ENCODE measurements around the gene PNPLA5.

The PNPLA5 gene

GRCh38 chr22:43854786-43855271, 37.0 kb downstream of the PNPLA5 start:
- no peak for DNase-seq (ENCODE audit: low spot score)

- DNase-seq (ENCODE audit: low spot score) = no peak
Observed at GRCh38 chr22:43854121-43854785, 37.6 kb downstream of the PNPLA5 start.

- DNase-seq (ENCODE audit: low spot score) = no peak
Observed at GRCh38 chr22:43853328-43853931, 38.4 kb downstream of the PNPLA5 start.

GRCh38 chr22:43852573-43853327, 39.1 kb downstream of the PNPLA5 start:
- DNase-seq (ENCODE audit: low spot score) = no peak

- no peak for DNase-seq (ENCODE audit: low spot score)
Observed at GRCh38 chr22:43851979-43852307, 39.9 kb downstream of the PNPLA5 start.

- DNase-seq (ENCODE audit: low spot score) = no peak
Observed at GRCh38 chr22:43851058-43851978, 40.5 kb downstream of the PNPLA5 start.

- no peak for DNase-seq (ENCODE audit: low spot score)
Observed at GRCh38 chr22:43850529-43850928, 41.3 kb downstream of the PNPLA5 start.

- no peak for DNase-seq (ENCODE audit: low spot score)
Observed at GRCh38 chr22:43849731-43850130, 42.1 kb downstream of the PNPLA5 start.

- no peak for DNase-seq (ENCODE audit: low spot score)
Observed at GRCh38 chr22:43848366-43849171, 43.2 kb downstream of the PNPLA5 start.

GRCh38 chr22:43847376-43848289, 44.2 kb downstream of the PNPLA5 start:
- DNase-seq (ENCODE audit: low spot score) = no peak

GRCh38 chr22:43846966-43847365, 44.8 kb downstream of the PNPLA5 start:
- DNase-seq (ENCODE audit: low spot score) = no peak

GRCh38 chr22:43845981-43846380, 45.8 kb downstream of the PNPLA5 start:
- DNase-seq (ENCODE audit: low spot score) = no peak

- no peak for DNase-seq (ENCODE audit: low spot score)
Observed at GRCh38 chr22:43844560-43845545, 47.0 kb downstream of the PNPLA5 start.

GRCh38 chr22:43843783-43844530, 47.9 kb downstream of the PNPLA5 start:
- DNase-seq (ENCODE audit: low spot score) = no peak

- DNase-seq (ENCODE audit: low spot score) = no peak
Observed at GRCh38 chr22:43841742-43842141, 50.1 kb downstream of the PNPLA5 start.

- DNase-seq (ENCODE audit: low spot score) = no peak
Observed at GRCh38 chr22:43840851-43841250, 51.0 kb downstream of the PNPLA5 start.

GRCh38 chr22:43840431-43840830, 51.4 kb downstream of the PNPLA5 start:
- DNase-seq (ENCODE audit: low spot score) = no peak

- no peak for DNase-seq (ENCODE audit: low spot score)
Observed at GRCh38 chr22:43839781-43840180, 52.0 kb downstream of the PNPLA5 start.

Data from germinal center (tissue), 1 donor.